DMS153 treated with DMSO at 0.1 percent for 48 hours (cell line): ENCODE measurements around the gene MR1.

ENCODE experiments used
- DNase-seq: peaks from one replicate; lab custom pipeline; 2025; ENCODE audit not compliant: unreplicated experiment; lab: John Stamatoyannopoulos, UW

MR1 gene

DNA sequence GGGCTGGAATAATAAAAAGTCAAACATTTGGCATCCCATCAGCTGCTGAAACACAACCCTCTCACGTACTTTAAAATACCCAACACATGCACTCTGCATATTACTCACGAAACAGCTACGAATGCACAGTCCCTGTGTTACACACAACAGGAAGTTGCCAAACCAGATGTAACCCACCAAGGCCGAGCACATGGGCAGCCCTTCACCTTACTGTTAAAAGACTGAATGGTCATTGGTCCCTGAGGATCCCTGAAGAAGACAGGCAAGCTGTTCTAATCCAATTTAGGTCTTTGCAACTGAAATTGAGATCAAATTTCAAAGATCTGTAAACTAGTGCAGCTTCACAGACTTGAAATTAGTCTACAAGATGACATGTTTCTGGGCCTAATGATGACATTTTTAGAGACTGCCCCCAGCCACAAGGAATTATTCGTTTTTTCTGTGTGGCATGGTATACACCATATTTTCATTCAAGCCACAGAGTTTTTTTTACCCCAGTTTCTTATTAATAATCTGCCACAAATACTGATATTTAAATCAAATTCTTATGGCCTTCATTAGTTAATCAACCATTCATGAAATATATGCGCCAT, 29.1 kb downstream of the MR1 start:
- DNase-seq: no peak

DNA sequence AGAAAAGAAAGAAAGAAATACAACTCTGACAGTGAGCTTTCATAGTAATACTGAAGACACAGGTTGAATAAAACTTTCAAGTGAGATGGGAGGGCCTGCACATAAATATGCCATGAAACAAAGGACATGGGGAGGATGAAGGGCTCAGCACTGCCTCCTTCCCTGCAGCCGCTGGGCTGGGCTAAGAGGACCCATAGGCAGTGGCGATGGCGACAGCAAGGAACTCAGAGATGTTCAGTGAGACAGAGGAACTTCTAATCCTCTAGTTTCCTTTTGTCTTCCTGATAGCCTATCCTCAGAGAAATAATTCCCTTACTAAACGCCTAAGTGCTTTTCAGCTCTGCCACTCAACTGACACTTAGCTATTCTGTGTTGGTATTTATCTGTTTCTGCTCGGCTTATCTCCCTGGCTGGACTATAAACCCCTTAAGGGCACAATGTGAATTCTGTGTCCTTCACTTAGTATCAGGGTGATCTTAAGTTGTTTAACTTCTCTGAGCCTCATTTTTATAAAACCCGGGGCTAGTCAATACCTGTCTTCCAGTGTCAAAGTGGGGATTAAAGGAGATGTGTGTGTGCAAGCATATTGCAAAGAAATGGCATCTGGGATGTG, 30.3 kb downstream of the MR1 start:
- no peak for DNase-seq

DNA sequence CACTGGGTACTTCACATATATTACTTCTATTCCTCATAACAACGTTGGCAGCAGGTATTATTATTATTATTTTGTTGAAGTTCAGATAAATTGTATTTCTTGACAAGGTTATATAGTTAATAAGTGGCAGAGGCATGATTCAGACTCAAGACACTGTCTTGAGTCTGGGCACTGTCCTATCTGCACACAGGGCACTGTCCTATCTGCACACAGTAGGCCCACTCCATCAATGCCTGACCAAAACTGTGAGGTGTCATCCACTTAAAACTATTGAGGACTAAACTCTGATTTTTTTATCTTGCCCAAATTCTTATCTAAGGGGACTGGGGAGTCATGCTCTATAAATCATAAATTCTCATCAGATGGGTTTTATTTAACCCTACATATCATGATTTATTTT, 30.9 kb downstream of the MR1 start:
- DNase-seq: no peak

DNA sequence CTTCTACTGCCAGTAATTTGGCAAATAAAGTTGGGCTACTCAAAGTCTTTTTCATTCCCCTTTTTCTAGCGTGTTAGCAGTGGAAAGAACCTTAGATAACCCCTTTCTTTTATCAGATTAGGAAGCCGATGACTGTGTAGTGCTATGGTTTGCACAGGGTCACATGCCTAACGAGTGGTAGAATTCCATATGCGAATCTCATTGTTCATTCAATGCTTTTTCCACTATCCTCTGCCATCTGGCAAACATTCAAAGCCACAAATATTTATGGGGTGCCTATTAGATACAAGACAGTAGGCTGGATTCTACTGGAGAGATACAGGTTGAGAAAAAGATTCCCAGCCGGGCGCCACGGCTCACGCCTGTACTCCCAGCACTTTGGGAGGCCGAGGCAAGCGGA, 39.9 kb downstream of the MR1 start:
- peak; percentile 46 for DNase-seq

DNA sequence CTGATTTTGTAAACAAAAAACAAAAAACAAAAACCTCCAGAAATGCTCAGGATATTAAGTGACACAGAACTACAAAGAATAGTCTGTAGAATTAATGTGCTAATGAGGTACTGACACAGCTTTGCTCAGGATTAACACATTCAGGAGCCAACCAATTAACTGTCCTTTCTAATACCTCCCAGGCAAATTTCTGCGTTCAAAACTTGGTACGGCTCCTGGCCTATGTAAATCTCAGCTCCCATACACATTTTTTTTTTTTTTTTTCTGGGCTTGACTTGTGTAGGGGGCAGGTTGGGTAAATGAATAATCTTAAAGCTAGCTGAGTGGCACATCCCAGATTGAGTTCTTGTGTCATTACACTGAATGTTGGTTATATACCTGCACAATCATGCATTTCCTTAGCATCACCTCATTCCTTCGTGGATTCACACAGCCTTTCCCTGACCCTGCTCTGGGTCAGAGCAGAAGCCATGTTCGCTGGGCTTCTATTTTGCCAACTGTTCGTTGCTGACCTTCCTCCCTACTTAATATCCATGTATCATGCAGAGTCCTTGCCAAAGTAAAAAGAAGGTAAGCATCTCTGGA, 42.1 kb downstream of the MR1 start:
- DNase-seq: no peak

DNA sequence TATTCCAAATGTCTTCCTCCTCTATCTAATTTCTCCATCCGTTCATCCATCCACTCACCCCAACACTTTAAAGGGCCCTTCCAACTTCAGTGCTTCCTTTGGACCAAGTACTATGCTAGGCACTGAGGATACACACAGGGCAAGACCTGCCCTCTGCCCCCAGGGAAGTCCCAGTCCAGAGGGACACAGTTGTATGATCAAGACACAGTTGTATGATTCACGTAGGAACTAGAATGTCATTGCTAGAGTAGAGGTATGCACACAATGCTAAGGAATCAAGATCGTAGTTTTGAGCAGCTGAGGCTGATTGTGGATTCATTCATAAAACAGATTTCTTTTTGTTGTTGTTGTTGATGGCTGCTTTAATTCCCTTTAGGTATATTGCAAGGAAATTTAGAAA, 43.1 kb downstream of the MR1 start:
- no peak for DNase-seq

DNA sequence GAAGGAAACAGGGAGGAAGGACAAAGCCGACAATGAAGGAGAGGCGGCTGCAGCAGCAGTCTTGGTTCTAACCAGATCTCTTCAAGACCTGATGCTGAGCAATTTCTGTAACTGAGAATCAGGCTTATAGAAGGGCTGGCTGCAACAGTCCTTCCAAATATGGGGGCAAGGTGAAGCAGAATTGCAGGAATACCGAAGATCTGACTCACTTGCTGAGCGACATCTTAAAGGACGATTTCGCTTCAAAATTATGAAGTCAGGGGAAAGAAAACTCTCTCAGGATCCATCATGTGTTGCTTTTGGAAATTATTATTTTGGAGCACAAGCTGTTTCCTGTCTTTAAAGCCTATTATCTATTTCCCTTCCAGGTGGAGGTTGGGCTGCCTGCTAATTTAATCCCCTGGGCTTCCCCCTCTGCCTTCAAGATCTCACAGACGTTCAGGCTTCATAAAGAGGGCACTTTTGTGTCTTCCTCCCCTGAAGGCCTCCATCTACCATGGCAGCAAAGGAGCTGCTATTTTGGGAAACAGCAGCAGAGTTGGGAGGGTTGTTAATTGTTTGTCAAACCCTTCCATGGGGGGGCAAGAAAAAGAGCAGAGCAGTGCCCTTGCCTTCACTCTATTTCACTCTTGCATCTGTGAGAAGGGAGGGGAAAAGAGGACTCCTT, 43.9 kb downstream of the MR1 start:
- DNase-seq: no peak

DNA sequence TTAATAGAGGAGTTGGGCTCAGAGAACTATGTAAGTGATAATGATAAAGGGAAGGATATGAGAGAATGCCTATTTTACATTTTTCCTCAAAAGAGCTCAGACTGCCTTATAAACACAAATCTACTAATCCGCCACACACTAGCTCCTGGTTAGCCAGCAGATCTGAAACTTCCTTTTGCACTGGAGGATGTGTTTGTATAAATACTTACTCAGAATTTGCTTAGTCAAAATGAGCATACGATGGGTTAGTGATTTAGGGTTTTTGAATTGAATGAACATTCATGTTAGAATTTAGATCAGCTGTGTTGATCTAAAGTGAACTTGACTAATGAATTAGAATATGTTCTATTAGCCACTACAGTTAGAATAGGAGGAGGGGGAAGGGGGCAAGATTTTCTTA, 45.6 kb downstream of the MR1 start:
- DNase-seq: no peak

DNA sequence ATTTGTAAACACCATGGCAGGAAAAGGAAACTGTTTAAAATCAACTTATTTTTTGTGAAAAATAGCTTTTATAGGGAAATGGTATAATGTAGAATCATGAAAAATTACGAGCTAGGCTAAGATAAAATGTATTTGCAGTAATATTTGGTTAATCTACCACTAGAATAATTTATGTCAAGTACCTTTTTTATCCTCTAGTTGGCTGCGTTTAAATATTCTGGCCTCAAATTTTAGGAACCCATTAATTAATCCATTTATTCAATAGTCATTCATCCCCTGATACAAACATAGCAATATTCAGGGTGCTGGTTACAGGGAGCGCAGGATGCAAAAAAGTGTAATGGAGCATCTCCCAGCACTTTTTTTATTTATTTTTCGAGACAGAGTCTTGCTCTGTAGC, 46.1 kb downstream of the MR1 start:
- no peak for DNase-seq

DNA sequence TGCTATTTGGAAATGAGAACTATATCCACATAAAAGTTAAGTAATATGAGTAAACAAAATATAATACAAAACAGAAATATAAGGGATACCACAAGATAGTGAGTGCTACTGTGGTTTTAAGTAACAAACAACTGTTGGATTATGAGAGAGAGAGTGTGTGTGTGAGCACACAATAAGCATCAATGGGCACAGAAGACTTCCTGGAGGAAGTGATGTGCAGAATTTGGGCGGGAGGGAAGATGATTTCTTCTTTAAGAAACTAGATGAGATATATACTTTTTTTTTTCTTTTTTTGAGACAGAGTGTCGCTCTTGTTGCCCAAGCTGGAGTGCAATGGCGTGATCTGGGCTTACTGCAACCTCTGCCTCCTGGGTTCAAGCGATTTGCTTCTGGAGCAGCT, 46.8 kb downstream of the MR1 start:
- no peak for DNase-seq

DNA sequence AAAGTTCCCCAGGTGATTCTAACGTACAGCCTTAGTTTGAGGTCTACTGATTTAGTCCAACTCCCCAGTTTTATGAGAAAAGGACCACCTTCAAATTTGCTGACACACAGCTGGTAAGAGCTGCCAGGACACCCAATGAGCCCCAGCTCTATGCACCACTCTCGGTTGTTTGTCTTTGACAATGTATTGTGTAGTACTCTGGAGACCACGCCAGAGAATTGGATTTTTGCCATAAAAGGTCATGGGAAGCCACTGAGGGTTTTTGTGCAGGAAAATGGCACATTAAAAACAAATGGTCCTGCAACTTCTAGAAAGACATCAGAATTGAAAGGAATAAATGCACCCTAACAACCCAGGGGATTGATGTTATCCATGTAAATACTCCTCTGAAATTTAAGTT, 47.6 kb downstream of the MR1 start:
- peak; percentile 56 for DNase-seq

DNA sequence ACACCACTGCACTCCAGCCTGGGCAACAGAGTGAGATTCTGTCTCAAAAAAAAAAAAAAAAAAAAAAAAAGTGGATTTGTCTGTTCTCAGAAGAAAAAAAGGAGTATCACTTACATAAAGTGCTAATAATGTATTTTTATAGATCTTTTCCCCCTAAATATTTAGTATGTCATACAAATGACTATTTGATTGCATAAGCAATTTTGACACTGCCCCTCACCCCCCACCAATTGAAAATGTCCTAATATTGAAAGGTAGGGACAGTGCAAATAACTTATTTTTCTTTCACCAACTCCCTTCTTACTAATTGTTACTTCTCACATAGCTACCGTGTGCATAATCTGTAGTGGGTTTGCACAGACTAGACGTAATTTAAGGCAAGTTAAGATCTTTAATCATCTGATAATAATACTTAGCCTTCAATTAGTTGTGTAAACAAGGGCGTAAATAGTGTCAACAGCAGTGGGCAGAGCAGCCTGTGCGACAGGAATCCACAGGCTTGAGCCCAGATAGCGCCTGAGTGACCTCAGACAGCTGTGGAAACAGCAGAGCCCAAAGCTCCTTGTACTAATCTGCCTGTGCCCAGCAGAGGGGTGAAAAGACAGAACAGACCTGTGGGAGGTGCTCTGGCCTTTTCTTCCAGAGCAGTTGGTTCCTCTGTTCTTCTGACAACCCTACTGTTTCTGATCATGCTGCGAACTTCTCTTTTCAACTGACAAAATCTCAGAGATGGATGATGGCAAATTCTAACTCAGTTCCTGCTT, 50.2 kb downstream of the MR1 start:
- peak; percentile 52 for DNase-seq

DNA sequence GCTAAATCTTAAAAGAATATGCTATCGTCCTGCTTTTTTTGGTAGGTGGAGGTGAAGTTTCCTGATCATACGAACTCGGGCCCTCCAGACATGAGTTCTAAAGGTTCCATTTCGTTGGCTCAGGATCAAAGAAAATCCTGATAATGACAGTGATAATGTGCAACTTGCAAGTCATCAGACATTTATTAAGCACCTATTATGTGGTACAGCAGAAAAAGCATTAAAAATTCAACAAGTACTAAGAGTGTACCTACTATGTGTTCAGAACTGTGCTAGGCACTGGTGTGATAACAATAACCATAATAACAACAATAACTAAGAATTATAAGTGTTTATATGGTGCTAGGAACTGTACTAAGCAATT, 50.8 kb downstream of the MR1 start:
- no peak for DNase-seq

DNA sequence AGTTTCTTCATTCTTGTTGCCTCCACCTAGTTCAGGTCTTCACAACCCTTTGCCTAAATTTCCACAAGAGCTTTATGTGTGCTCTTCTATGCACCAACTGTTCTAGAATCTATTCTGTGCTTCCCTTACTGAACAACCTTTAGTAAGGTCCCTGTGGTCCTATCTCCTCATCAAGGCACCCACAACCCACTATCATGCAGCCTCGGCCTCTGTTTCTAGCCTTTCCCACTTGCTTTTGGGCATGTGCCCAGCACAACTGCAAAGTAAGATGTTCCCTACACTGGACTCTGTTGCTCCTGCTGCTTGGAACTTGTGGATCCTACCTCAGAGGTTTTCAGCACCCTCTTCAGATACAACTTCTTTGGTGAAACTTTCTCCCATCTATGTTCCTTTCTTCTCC, 52.3 kb downstream of the MR1 start:
- no peak for DNase-seq

DNA sequence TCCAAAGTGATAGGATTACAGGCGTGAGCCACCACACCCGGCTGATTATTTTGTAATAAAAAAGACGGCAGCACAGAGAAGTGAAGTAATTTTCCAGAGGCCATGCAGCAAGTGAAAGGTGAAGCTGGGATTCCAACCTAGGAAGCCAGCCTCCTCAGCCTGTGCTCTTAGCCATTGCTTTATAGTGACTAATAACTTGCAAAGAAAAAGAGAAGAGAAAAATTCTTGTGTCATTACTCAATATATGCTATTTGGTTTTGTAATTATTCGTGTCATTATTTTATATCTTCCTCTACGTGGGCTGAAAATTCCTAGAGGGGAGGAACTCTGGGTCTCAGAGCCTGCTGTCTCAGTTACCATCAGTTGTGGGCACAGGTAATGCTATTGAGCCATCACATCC, 53.1 kb downstream of the MR1 start:
- no peak for DNase-seq

DNA sequence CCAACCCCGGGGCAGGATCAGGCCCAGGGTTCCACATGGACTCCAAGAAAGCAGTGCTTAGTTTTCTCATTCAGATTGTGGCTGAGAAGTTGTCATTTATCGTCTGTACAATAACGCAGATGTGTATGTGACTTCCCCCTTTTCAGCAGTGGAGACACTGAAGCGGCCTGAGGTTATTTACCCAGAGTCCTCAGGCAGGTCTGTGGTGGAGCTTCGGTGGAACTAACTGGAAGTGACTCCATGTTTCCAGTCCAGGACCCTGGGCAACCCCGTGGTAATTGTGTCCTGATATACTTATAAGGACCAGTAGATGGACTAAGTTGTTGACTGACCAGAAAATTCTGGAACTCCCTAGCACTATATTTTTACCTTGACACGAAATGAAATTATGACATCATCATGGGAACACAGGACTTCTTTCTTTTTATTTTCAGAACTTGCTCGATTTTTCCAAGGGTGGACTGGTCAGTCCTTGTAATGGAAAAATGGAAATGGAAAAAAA, 53.7 kb downstream of the MR1 start:
- DNase-seq: no peak

DNA sequence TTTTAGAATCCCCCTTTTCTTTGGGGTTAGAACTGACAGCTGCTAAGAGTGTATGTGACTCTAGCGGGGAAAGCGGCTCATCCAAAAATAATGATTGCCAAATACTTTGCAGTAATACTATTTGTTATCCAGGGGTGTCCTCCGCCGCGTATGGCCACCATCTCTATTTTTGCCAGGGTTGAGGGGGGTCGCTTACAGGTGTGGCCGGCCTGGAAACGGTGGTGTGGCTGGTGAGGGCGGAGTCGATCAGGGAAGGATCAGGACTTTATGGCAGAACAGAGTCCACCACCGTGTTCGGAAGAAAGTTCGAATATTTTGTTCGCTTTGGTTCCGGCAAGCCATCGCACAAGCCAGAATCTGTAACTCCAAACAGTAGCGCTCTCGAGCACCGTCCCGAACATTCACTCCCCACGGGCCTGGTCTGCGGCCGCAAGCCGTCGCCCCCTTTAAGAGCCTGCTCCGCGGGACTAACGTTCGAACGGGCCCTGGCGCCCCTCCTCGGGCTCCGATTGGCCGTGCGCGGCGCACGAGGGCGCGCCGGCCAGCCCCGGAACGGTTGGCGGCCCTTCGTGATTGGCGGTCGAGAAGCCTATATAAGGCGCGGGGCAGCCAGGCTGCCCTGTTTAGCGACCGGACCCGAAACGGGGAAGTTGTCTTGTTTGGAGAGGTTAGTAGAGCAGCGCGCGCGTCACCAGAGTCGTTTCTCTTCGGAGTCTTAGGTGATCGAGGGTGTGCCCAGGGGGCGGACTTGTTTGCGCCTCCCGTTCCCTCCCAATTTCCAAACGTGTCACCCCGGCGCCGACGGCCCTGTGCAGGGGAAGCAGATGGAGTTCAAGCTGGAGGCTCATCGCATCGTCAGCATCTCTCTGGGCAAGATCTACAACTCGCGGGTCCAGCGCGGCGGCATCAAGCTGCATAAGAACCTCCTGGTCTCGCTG, 54.6 kb downstream of the MR1 start, which contains the start of gene IER5:
TSS of gene IER5 (plus strand) at position 622 of the 938 bp plus-strand sequence. CDS start at position 825, 203 bp downstream.
- peak; percentile 99 for DNase-seq

DNA sequence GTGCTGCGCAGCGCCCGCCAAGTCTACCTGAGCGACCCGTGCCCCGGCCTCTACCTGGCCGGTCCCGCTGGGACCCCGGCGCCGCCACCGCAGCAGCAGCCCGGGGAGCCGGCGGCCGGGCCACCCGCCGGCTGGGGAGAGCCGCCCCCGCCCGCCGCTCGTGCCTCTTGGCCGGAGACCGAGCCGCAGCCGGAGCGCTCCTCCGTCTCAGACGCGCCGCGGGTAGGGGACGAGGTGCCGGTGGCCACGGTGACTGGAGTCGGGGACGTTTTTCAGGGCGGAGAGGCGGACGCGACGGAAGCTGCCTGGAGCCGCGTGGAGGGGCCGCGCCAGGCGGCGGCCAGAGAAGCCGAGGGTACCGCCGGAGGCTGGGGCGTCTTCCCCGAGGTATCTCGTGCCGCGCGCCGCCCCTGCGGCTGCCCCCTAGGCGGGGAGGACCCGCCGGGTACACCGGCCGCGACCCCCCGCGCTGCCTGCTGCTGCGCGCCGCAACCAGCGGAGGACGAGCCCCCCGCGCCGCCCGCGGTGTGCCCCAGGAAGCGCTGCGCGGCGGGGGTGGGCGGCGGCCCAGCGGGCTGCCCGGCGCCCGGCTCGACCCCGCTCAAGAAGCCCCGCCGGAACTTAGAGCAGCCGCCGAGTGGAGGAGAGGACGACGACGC, 55.4 kb downstream of the MR1 start:
- no peak for DNase-seq

DNA sequence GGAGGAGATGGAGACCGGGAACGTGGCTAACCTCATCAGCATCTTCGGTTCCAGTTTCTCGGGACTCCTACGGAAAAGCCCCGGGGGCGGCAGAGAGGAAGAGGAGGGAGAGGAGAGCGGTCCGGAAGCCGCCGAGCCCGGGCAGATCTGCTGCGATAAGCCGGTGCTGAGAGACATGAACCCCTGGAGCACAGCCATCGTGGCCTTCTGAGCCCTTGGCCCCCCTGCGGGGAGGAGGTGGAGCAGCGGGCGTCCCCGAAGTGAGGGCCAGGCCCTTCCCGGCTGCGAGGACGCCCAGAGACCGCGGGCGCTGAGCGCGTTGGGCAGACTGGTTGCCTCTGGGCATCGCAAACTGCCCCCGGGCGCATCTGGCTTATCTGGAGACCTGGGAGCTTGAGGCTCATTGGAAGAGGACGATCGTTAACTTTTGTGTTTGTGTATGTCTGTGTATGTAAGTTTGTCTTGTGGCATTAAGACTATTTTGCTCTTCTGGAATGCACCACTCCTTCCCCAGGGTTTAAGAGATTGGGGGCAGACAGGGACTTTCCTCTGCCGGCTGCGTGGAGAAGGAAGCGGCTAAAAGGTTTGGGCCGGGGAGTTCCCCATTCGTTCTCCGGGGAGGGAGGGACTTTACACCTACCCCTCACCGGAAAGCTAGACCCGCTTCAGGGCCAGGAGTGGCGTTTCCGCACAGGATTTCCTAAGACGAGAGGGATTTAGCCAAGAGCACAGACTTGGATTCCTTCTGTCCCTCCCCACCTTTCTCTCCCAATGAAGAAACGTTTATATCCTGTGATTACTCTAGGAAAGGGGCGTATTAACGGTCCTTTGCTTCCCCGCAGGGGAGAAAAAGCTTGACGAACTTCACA, 56.1 kb downstream of the MR1 start:
- DNase-seq: no peak
